ENCODE measurements around the gene PARD6G.
A peak's percentile ranks its signal among the peaks of the same experiment; 100 is the strongest.
"Not testable (repeated sequence)": the region's sequence is repeated elsewhere in the genome, so short reads cannot be mapped to it uniquely, and the experiment has no call there.

Gene PARD6G

GRCh38 chr18:80247393-80247841, at the start of gene PARD6G:
Gene PARD6G (minus strand): TSS chr18:80247514. CDS start chr18:80247348, 166 bp downstream.
- no peak within 1 kb of the TSS for H3K9ac ChIP-seq (ENCODE audit: low read length)
- H3K27me3 ChIP-seq (ENCODE audit: control insufficient read depth in 1 of 2, insufficient read depth in 2 of 2, low read length in 2 of 2), result no peaks in the 10 kb centered on the region
- H3K27ac ChIP-seq (ENCODE audit: low read depth, low read length), result peak within 1 kb of the TSS; percentile 79
- peaks cover 4% of the 10 kb centered on the region for H3K4me1 ChIP-seq (ENCODE audit: insufficient read depth, low read length)
- no peaks in the 10 kb centered on the region for H3K9me3 ChIP-seq (ENCODE audit: low read length)
- peak within 1 kb of the TSS; percentile 64 to 72 for H3K4me3 ChIP-seq (ENCODE audit: low read depth in 1 of 2, low read length in 2 of 2)
- H3K36me3 ChIP-seq (ENCODE audit: insufficient read depth, low read length), result no peaks in the 10 kb centered on the region

DNA sequence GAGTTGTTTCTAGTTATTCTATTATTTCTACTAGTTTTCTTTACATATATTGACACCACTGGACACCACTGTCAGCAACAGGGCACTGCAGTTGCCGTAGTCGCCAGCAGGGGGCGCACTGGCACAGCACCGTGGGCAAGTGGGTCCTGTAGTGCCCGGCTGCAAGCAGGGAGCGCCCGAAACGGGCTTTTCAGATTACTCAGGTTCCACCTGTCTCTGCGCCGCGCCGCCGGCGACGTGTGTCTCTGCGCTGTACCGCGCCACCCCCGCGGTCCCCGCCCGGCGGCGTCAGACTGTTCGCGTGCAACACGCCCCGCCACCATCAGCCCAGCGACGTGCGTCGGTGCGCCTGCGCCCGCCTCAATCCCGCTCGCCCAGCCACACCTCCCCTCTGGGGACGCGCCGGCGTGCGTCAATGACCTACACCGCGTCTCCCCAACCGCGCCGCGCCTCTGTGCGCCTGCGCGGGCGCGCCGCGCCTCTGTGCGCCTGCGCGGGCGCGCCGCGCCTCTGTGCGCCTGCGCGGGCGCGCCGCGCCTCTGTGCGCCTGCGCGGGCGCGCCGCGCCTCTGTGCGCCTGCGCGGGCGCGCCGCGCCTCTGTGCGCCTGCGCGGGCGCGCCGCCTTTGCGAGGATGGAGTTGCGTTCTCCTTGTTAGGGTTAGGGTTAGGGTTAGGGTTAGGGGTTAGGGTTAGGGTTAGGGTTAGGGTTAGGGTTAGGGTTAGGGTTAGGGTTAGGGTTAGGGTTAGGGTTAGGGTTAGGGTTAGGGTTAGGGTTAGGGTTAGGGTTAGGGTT, 15.1 kb upstream of the PARD6G start:
- H3K9me3 ChIP-seq (ENCODE audit: low read length); H3K27me3 ChIP-seq (ENCODE audit: control insufficient read depth in 1 of 2, insufficient read depth in 2 of 2, low read length in 2 of 2); H3K36me3 ChIP-seq (ENCODE audit: insufficient read depth, low read length); H3K27ac ChIP-seq (ENCODE audit: low read depth, low read length); H3K4me1 ChIP-seq (ENCODE audit: insufficient read depth, low read length); H3K9ac ChIP-seq (ENCODE audit: low read length): not testable (repeated sequence)
- peak overlapping the region in 1 of 2 donors; percentile 8 for H3K4me3 ChIP-seq (ENCODE audit: low read depth in 1 of 2, low read length in 2 of 2)

GRCh38 chr18:80259610-80260009, 12.3 kb upstream of the PARD6G start:
- Histone ChIP-seq H3K4me3 (ENCODE audit: low read depth in 1 of 2, low read length in 2 of 2) (no peak overlapping the region), H3K9me3 (ENCODE audit: low read length) (no peaks in the 10 kb centered on the region), H3K27me3 (ENCODE audit: control insufficient read depth in 1 of 2, insufficient read depth in 2 of 2, low read length in 2 of 2) (no peaks in the 10 kb centered on the region), H3K36me3 (ENCODE audit: insufficient read depth, low read length) (no peaks in the 10 kb centered on the region), H3K4me1 (ENCODE audit: insufficient read depth, low read length) (no peaks in the 10 kb centered on the region), H3K9ac (ENCODE audit: low read length) (no peak overlapping the region), H3K27ac (ENCODE audit: low read depth, low read length) (no peak overlapping the region)

GRCh38 chr18:80258640-80259039, 11.3 kb upstream of the PARD6G start:
- Histone ChIP-seq H3K9ac (ENCODE audit: low read length) (no peak overlapping the region), H3K27ac (ENCODE audit: low read depth, low read length) (no peak overlapping the region), H3K4me3 (ENCODE audit: low read depth in 1 of 2, low read length in 2 of 2) (no peak overlapping the region), H3K36me3 (ENCODE audit: insufficient read depth, low read length) (no peaks in the 10 kb centered on the region), H3K9me3 (ENCODE audit: low read length) (no peaks in the 10 kb centered on the region), H3K27me3 (ENCODE audit: control insufficient read depth in 1 of 2, insufficient read depth in 2 of 2, low read length in 2 of 2) (no peaks in the 10 kb centered on the region), H3K4me1 (ENCODE audit: insufficient read depth, low read length) (no peaks in the 10 kb centered on the region)

GRCh38 chr18:80257579-80258543, 10.5 kb upstream of the PARD6G start:
- H3K4me3 ChIP-seq (ENCODE audit: low read depth in 1 of 2, low read length in 2 of 2); H3K36me3 ChIP-seq (ENCODE audit: insufficient read depth, low read length); H3K27me3 ChIP-seq (ENCODE audit: control insufficient read depth in 1 of 2, insufficient read depth in 2 of 2, low read length in 2 of 2); H3K9ac ChIP-seq (ENCODE audit: low read length); H3K4me1 ChIP-seq (ENCODE audit: insufficient read depth, low read length); H3K27ac ChIP-seq (ENCODE audit: low read depth, low read length); H3K9me3 ChIP-seq (ENCODE audit: low read length): not testable (repeated sequence)

GRCh38 chr18:80254971-80255500, 7.7 kb upstream of the PARD6G start:
- Histone ChIP-seq H3K27me3 (ENCODE audit: control insufficient read depth in 1 of 2, insufficient read depth in 2 of 2, low read length in 2 of 2) (no peaks in the 10 kb centered on the region), H3K4me3 (ENCODE audit: low read depth in 1 of 2, low read length in 2 of 2) (no peak overlapping the region), H3K9me3 (ENCODE audit: low read length) (no peaks in the 10 kb centered on the region), H3K27ac (ENCODE audit: low read depth, low read length) (no peak overlapping the region), H3K9ac (ENCODE audit: low read length) (no peak overlapping the region), H3K36me3 (ENCODE audit: insufficient read depth, low read length) (no peaks in the 10 kb centered on the region), H3K4me1 (ENCODE audit: insufficient read depth, low read length) (no peaks in the 10 kb centered on the region)

DNA sequence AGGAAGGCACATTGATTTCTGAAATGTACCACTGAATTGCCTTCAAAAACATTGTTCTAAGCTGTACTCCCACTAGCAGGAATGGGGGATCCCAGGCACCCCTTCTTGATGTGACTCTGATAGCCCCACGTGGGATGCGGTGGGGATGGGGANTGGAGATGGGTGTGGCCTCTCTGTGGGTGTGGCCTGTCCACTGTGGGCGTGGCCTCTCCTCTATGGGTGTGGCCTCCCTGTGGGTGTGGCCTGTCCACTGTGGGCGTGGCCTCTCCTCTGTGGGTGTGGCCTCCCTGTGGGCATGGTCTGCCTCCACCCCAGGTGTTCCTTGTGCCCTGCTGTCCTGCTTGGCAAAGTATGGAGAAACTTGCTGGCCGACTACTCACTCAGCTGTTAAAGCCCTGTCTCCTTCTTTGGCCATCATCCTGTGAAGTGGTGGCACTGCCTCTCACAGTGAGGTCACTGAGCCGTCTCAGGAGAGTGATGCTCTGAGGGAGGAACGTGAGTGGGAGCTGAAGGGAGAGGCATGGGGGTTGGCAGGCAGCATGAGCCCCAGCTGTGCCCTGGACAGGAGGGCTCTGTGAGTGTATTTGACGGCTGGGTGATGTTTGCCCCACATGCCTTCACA, 6.7 kb upstream of the PARD6G start:
- Histone ChIP-seq H3K27ac (ENCODE audit: low read depth, low read length) (no peak overlapping the region), H3K9me3 (ENCODE audit: low read length) (no peaks in the 10 kb centered on the region), H3K4me3 (ENCODE audit: low read depth in 1 of 2, low read length in 2 of 2) (no peak overlapping the region), H3K36me3 (ENCODE audit: insufficient read depth, low read length) (no peaks in the 10 kb centered on the region), H3K9ac (ENCODE audit: low read length) (no peak overlapping the region), H3K27me3 (ENCODE audit: control insufficient read depth in 1 of 2, insufficient read depth in 2 of 2, low read length in 2 of 2) (no peaks in the 10 kb centered on the region), H3K4me1 (ENCODE audit: insufficient read depth, low read length) (no peaks in the 10 kb centered on the region)

- no peaks in the 10 kb centered on the region for H3K36me3 ChIP-seq (ENCODE audit: insufficient read depth, low read length)
- H3K9ac ChIP-seq (ENCODE audit: low read length), result no peak overlapping the region
- no peaks in the 10 kb centered on the region for H3K27me3 ChIP-seq (ENCODE audit: control insufficient read depth in 1 of 2, insufficient read depth in 2 of 2, low read length in 2 of 2)
- no peak overlapping the region for H3K4me3 ChIP-seq (ENCODE audit: low read depth in 1 of 2, low read length in 2 of 2)
- H3K9me3 ChIP-seq (ENCODE audit: low read length), result no peaks in the 10 kb centered on the region
- H3K27ac ChIP-seq (ENCODE audit: low read depth, low read length), result no peak overlapping the region
- H3K4me1 ChIP-seq (ENCODE audit: insufficient read depth, low read length), result no peaks in the 10 kb centered on the region
These were observed 5.9 kb upstream of the PARD6G start for GRCh38 chr18:80253236-80253635.

GRCh38 chr18:80252136-80252535, 4.8 kb upstream of the PARD6G start:
- H3K27ac ChIP-seq (ENCODE audit: low read depth, low read length), result no peak overlapping the region
- no peak overlapping the region for H3K9ac ChIP-seq (ENCODE audit: low read length)
- no peak overlapping the region for H3K4me3 ChIP-seq (ENCODE audit: low read depth in 1 of 2, low read length in 2 of 2)
- H3K4me1 ChIP-seq (ENCODE audit: insufficient read depth, low read length), result peaks cover 4% of the 10 kb centered on the region
- no peaks in the 10 kb centered on the region for H3K27me3 ChIP-seq (ENCODE audit: control insufficient read depth in 1 of 2, insufficient read depth in 2 of 2, low read length in 2 of 2)
- H3K9me3 ChIP-seq (ENCODE audit: low read length), result no peaks in the 10 kb centered on the region
- H3K36me3 ChIP-seq (ENCODE audit: insufficient read depth, low read length), result no peaks in the 10 kb centered on the region

DNA sequence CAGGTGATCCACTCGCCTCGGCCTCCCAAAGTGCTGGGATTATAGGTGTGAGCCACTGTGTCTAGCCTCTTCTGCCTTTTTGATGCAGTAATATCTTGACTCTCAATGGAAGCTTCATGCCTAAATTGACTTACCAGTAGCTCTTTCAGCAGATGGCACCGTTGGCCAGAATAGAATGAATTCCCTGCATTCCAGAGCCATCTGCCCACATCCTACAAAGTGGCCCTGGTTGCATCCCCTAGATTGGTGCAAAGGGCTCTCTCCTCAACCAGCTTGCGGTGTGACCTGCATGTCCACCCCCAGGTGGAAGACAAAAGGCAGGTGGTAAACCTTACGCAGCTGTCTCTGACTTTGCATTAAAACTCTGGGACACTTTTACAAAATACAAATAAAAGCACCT, 4.4 kb upstream of the PARD6G start:
- Histone ChIP-seq H3K9me3 (ENCODE audit: low read length) (no peaks in the 10 kb centered on the region), H3K4me3 (ENCODE audit: low read depth in 1 of 2, low read length in 2 of 2) (no peak overlapping the region), H3K27me3 (ENCODE audit: control insufficient read depth in 1 of 2, insufficient read depth in 2 of 2, low read length in 2 of 2) (no peaks in the 10 kb centered on the region), H3K9ac (ENCODE audit: low read length) (no peak overlapping the region), H3K4me1 (ENCODE audit: insufficient read depth, low read length) (peaks cover 4% of the 10 kb centered on the region), H3K36me3 (ENCODE audit: insufficient read depth, low read length) (no peaks in the 10 kb centered on the region), H3K27ac (ENCODE audit: low read depth, low read length) (no peak overlapping the region)

- Histone ChIP-seq H3K27ac (ENCODE audit: low read depth, low read length) (no peak overlapping the region), H3K4me3 (ENCODE audit: low read depth in 1 of 2, low read length in 2 of 2) (no peak overlapping the region), H3K9me3 (ENCODE audit: low read length) (no peaks in the 10 kb centered on the region), H3K36me3 (ENCODE audit: insufficient read depth, low read length) (no peaks in the 10 kb centered on the region), H3K9ac (ENCODE audit: low read length) (no peak overlapping the region), H3K4me1 (ENCODE audit: insufficient read depth, low read length) (peaks cover 4% of the 10 kb centered on the region), H3K27me3 (ENCODE audit: control insufficient read depth in 1 of 2, insufficient read depth in 2 of 2, low read length in 2 of 2) (no peaks in the 10 kb centered on the region)
These were observed 3.5 kb upstream of the PARD6G start for GRCh38 chr18:80250740-80251364.

Measured in muscle layer of colon (tissue), 2 donors.